DOHH2 (cell line): ENCODE results near the gene METTL9.

Experiments
- H3F3A ChIP-seq: fragments of 200-600 bp; sonication (generic), shearing (Covaris generic); 2 replicates; pipeline ENCODE4 v1.6.0; 2016; ENCODE audit warnings: antibody characterized with exemption, mild to moderate bottlenecking; ENCODE audit not compliant: control insufficient read depth, insufficient read depth
- H3K27ac ChIP-seq: fragments of 200-600 bp; sonication (generic); 2 replicates; pipeline ENCODE4 v1.5.1; 2014; ENCODE audit warnings: low read depth, mild to moderate bottlenecking, low read length, moderate library complexity
- H3K27me3 ChIP-seq: fragments of 200-600 bp; sonication (generic); 2 replicates; pipeline ENCODE4 v1.6.1; 2014; ENCODE audit warnings: mild to moderate bottlenecking, low read length, mixed read lengths; ENCODE audit not compliant: control insufficient read depth
- H3K36me3 ChIP-seq: fragments of 200-600 bp; sonication (generic); 2 replicates; pipeline ENCODE4 v1.6.1; 2014; ENCODE audit warnings: mild to moderate bottlenecking, low read length, moderate library complexity, mixed read lengths; ENCODE audit not compliant: control insufficient read depth
- H3K4me1 ChIP-seq: fragments of 200-600 bp; sonication (generic); 2 replicates; pipeline ENCODE4 v1.6.1; 2014; ENCODE audit warnings: mild to moderate bottlenecking, low read length, mixed read lengths; ENCODE audit not compliant: control insufficient read depth
- H3K4me2 ChIP-seq: fragments of 200-600 bp; sonication (generic); 2 replicates; pipeline ENCODE4 v1.6.0; 2014; ENCODE audit warnings: mild to moderate bottlenecking, low read length, moderate library complexity
- H3K4me3 ChIP-seq: fragments of 200-600 bp; sonication (generic); 2 replicates; pipeline ENCODE4 v1.5.1; 2014; ENCODE audit warnings: mild to moderate bottlenecking, low read length, mixed read lengths
- H3K79me2 ChIP-seq: fragments of 200-600 bp; sonication (generic); 2 replicates; pipeline ENCODE4 v1.6.1; 2014; ENCODE audit warnings: mild to moderate bottlenecking, low read length, mixed read lengths; ENCODE audit not compliant: control insufficient read depth
- H3K9me2 ChIP-seq: fragments of 200-600 bp; sonication (generic); replicated peaks from 2 replicates; pipeline ENCODE4 v1.6.1; 2014; ENCODE audit warnings: mild to moderate bottlenecking, low read length, mixed read lengths; ENCODE audit not compliant: control insufficient read depth
- H3K9me3 ChIP-seq: fragments of 200-600 bp; sonication (generic); 2 replicates; pipeline ENCODE4 v1.6.1; 2014; ENCODE audit warnings: antibody characterized with exemption, low read length, mixed read lengths; ENCODE audit not compliant: control insufficient read depth, insufficient read depth
- H4K20me1 ChIP-seq: fragments of 200-600 bp; sonication (generic); 2 replicates; pipeline ENCODE4 v1.6.0; 2014; ENCODE audit warnings: low read depth, mild to moderate bottlenecking, antibody characterized with exemption, low read length, moderate library complexity; ENCODE audit not compliant: control insufficient read depth, insufficient read depth
- CTCF ChIP-seq: fragments of 200-600 bp; sonication (generic); IDR thresholded peaks from one replicate; pipeline ENCODE4 v1.5.1; 2014; ENCODE audit warnings: antibody characterized with exemption, mild to moderate bottlenecking, low read depth, low read length; ENCODE audit not compliant: poor library complexity, severe bottlenecking
- EZH2phosphoT487 ChIP-seq: fragments of 200-600 bp; sonication (generic); IDR thresholded peaks from 2 replicates; pipeline ENCODE4 v1.6.1; 2017; ENCODE audit warnings: borderline replicate concordance, mild to moderate bottlenecking, antibody characterized with exemption, low read length, moderate library complexity, mixed read lengths

Gene METTL9

GRCh38 chr16:21656795-21657768, 57.7 kb downstream of the METTL9 start:
- H4K20me1 ChIP-seq, result peaks cover 8% of the 10 kb centered on the region; the same call in 1 of the 2 replicates
- H3K9me2 ChIP-seq, result no peaks in the 10 kb centered on the region
- H3K9me3 ChIP-seq, result no peaks in the 10 kb centered on the region
- H3K36me3 ChIP-seq, result peaks cover 21% of the 10 kb centered on the region
- H3K79me2 ChIP-seq, result peaks cover 3% of the 10 kb centered on the region; the same call in 1 of the 2 replicates
- H3K4me3 ChIP-seq, result peak overlapping the region; percentile 43
- H3K4me2 ChIP-seq, result peak overlapping the region; percentile 64
- TF ChIP-seq CTCF (peak; percentile 97), EZH2phosphoT487 (no peak)
- H3K27me3 ChIP-seq, result no peaks in the 10 kb centered on the region
- H3K27ac ChIP-seq, result peak overlapping the region; percentile 77
- peaks cover 80% of the 10 kb centered on the region for H3K4me1 ChIP-seq
- peaks cover 24% of the 10 kb centered on the region for H3F3A ChIP-seq

- Histone ChIP-seq H3K79me2 (no peaks in the 10 kb centered on the region), H3F3A (peaks cover 24% of the 10 kb centered on the region), H3K4me3 (no peak overlapping the region), H3K9me3 (no peaks in the 10 kb centered on the region), H3K27ac (no peak overlapping the region), H3K36me3 (peaks cover 21% of the 10 kb centered on the region), H3K4me2 (no peak overlapping the region), H3K4me1 (peaks cover 76% of the 10 kb centered on the region), H4K20me1 (peaks cover 8% of the 10 kb centered on the region; the same call in 1 of the 2 replicates), H3K9me2 (no peaks in the 10 kb centered on the region), H3K27me3 (peaks cover 5% of the 10 kb centered on the region)
- TF ChIP-seq CTCF (no peak), EZH2phosphoT487 (no peak)
Measured at GRCh38 chr16:21659124-21659523, 59.7 kb downstream of the METTL9 start.

DNA sequence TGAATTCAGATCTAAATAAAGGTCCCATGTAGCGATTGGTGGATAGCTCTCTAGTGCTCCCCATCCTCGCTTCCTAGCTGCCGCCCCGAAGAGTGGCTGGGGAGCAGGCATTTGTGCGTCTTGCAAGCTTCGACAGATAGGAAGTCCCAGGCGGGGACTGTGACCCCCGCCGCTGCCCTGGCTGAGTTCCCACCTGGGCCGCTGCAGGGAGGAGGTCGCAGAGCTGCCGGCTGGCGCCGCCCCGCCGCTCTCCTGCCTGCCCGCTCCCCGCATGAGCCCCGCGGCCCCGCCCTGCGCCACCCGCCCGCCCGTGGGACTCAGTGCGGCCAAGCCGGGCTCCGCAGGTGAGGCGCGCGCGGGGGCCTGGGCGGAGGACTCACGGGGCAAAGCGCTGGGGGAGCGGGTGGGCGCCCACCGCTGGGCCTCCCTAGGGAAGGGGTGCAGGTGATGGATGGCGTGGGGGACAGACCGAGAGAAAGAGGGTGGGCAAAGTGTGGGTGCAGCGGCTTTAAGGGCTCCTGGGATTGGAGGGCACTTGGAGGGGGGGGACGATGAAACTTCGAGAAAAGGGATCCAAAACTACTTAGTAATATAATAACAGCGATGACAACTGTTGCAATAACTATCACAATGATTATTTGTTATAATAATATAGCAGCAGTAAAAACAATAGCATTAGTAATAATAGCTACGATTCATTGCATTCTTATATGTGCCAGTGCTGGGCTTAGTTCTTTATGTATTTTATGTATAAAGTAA, 64.7 kb downstream of the METTL9 start, which contains the start of gene OTOA:
Gene OTOA, plus strand, starts transcription at position 80 of the 759 bp plus-strand sequence. CDS start 14,547 bp downstream, outside the sequence.
- no peak for TF ChIP-seq EZH2phosphoT487
- no peak for TF ChIP-seq CTCF
- H3K27ac ChIP-seq, result no peak within 1 kb of the TSS

More for the DNA sequence above, 64.7 kb downstream of the METTL9 start, which contains the start of gene OTOA:
- Histone ChIP-seq H3K9me3 (no peaks in the 10 kb centered on the region), H3K9me2 (no peaks in the 10 kb centered on the region), H4K20me1 (no peaks in the 10 kb centered on the region), H3K79me2 (no peaks in the 10 kb centered on the region), H3K4me3 (peak within 1 kb of the TSS; percentile 56), H3K27me3 (peaks cover 15% of the 10 kb centered on the region), H3K36me3 (no peaks in the 10 kb centered on the region), H3F3A (0 out of 2 replicates have a peak, but pooled peaks cover 2% of the 10 kb centered on the region), H3K4me1 (peaks cover 34% of the 10 kb centered on the region), H3K4me2 (peak within 1 kb of the TSS; percentile 56)
